SKM-1 treated with dmso at 0.1 percent for 144 hours (cell line): Measurements from ENCODE around the gene ATF7.

Experiments
- DNase-seq: peaks from one replicate; lab custom pipeline; 2025; ENCODE audit not compliant: unreplicated experiment; lab: John Stamatoyannopoulos, UW

The ATF7 gene

GRCh38 chr12:53532021-53532420 is 94.2 kb downstream of the ATF7 start:
- DNase-seq = no peak

GRCh38 chr12:53530920-53531319 is 95.3 kb downstream of the ATF7 start:
- no peak for DNase-seq

- no peak for DNase-seq
These were observed 96.1 kb downstream of the ATF7 start for GRCh38 chr12:53530061-53530460.

- DNase-seq = no peak
These were observed 101.7 kb downstream of the ATF7 start for GRCh38 chr12:53524476-53524875.

GRCh38 chr12:53523131-53523530 is 103.1 kb downstream of the ATF7 start:
- DNase-seq = no peak

- no peak for DNase-seq
These were observed 107.8 kb downstream of the ATF7 start for GRCh38 chr12:53518381-53518780.

- no peak for DNase-seq
These were observed 109.3 kb downstream of the ATF7 start for GRCh38 chr12:53516758-53517455.

GRCh38 chr12:53515291-53515680 is 110.9 kb downstream of the ATF7 start:
- DNase-seq = no peak

- no peak for DNase-seq
These were observed 111.4 kb downstream of the ATF7 start for GRCh38 chr12:53514628-53515290.

- DNase-seq = no peak
These were observed 112.3 kb downstream of the ATF7 start for GRCh38 chr12:53513712-53514410.

GRCh38 chr12:53510181-53510812 is 115.9 kb downstream of the ATF7 start:
- no peak for DNase-seq

GRCh38 chr12:53508534-53509170 is 117.5 kb downstream of the ATF7 start:
- peak; percentile 63 for DNase-seq

- no peak for DNase-seq
These were observed 118.6 kb downstream of the ATF7 start for GRCh38 chr12:53507603-53507885.

- no peak for DNase-seq
These were observed 119.1 kb downstream of the ATF7 start, which contains the start of gene NPFF for GRCh38 chr12:53506881-53507602. TSS of gene NPFF (minus strand) at chr12:53507484. CDS start at chr12:53507474, 10 bp downstream.

- no peak for DNase-seq
These were observed 119.8 kb downstream of the ATF7 start for GRCh38 chr12:53506450-53506785.

- no peak for DNase-seq
These were observed 120.4 kb downstream of the ATF7 start for GRCh38 chr12:53505555-53506449.

- no peak for DNase-seq
These were observed 121.1 kb downstream of the ATF7 start for GRCh38 chr12:53505086-53505485.

- no peak for DNase-seq
These were observed 121.9 kb downstream of the ATF7 start for GRCh38 chr12:53504004-53504920.
